ENCODE results near the gene ACSL5.
A peak's percentile ranks its signal among the peaks of the same experiment; 100 is the strongest.

The ACSL5 gene

GRCh38 chr10:112352044-112352443 lies 21.9 kb upstream of the ACSL5 start:
- TF ChIP-seq CTCF (IDR thresholded peaks at IDR 0.05), result no peak

GRCh38 chr10:112353046-112353445 lies 20.9 kb upstream of the ACSL5 start:
- TF ChIP-seq CTCF (IDR thresholded peaks at IDR 0.05), result no peak

DNA sequence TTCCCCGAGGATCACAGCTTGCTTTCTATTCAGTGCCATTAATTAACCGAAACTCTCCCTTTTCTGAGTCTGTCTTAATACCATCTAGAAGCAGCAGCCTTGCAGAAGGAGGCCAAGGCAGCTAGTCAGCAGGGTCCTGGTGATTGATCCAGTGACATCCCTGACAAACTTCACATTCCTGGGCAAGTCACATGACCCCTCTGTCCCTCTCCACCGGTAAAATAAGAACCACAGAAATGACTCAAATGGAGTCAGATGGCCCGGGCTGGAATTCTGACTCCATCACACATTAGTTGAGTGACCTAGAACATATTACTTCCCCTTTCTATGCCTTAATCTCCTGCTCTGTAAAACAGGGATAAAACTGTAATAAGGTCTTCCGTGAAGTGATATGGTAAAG lies 17.2 kb upstream of the ACSL5 start:
- TF ChIP-seq CTCF (IDR thresholded peaks at IDR 0.05), result no peak

GRCh38 chr10:112359606-112360307 lies 14.2 kb upstream of the ACSL5 start:
- no peak for TF ChIP-seq CTCF (IDR thresholded peaks at IDR 0.05)

DNA sequence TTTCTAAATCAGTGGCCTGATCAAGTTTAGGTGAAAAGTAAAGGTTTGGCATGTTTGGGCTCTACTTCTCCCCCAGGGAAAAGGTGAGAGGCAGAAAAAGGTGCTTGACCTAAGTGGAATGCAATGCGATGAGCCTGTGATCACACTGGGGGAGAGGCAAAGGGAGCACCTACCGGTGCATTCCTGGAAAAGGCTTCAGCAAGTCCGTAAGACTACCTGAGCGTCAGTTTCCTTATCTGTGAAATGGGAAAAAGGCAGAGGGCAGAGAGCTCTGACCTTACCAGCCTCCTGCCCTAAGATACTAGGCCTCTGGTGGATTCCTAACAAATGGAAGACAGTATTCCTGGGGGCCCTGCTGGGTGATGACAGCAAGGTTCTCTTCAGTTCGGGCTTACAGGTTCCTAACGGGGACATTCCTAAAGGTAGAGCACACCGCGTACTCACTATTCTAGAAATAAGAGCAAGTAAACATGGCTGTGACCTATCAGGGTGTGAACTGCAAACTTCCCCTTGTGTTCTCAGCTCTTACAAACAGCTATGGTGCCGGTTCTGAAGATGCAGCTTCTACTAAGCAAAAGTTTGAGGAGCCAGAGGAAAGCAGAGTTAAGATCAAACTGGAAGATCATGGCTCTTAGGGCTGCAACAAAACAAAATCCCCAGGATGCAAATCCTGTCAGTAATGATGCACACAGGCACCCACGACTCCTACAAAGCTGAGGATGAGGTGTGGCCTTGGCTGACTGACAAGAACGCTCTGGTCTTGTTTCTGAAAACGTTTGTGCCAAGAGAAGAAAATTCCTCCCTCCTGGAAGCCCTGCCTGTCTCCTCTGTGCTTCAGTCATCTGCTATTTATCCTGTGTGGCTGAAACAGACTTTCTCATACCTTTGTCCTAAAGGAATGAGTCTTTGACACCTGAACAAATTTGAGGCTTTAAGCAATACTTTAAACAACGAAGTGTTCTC lies 13.3 kb upstream of the ACSL5 start:
- no peak for TF ChIP-seq CTCF (IDR thresholded peaks at IDR 0.05)

GRCh38 chr10:112361951-112362751 lies 11.8 kb upstream of the ACSL5 start:
- peak; percentile 52; the same call in 1 of the 2 replicates for TF ChIP-seq CTCF (IDR thresholded peaks at IDR 0.05)

DNA sequence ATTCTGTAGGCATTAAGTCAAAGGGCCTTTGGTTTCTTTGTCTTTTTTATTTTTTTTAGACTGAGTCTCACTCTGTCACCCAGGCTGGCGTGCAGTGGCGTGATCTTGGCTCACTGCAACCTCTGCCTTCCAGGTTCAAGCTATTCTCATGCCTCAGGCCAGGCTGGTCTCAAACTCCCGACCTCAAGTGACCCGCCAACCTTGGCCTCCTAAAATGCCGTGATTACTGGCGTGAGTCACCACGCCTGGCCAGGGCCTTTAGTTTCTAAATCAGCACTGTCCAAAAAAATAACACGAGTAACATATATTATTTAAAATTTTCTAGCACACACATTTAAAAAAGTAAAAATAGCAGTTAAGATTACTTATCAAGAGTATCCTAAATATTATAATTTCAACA lies 11.1 kb upstream of the ACSL5 start:
- TF ChIP-seq CTCF (IDR thresholded peaks at IDR 0.05), result no peak
